Muscle layer of duodenum (tissue), 2 donors: ENCODE data around the gene CRYGN.

Experiments used
- H3K27ac ChIP-seq: one replicate; pipeline ENCODE4 v1.7.0; 2013; ENCODE audit warnings: mild to moderate bottlenecking, low read length
- H3K27me3 ChIP-seq: one replicate; pipeline ENCODE4 v1.7.0; 2013; ENCODE audit warnings: low read depth, mild to moderate bottlenecking, control low read depth, low read length
- H3K36me3 ChIP-seq, 2 donors: one replicate each; pipeline ENCODE4 v1.7.0; 2013; ENCODE audit warnings: low read length in 2 of 2, control low read depth in 1 of 2, mild to moderate bottlenecking in 1 of 2; ENCODE audit not compliant: insufficient read depth in 2 of 2, control insufficient read depth in 1 of 2
- H3K4me1 ChIP-seq, 2 donors: one replicate each; pipeline ENCODE4 v1.7.0; 2013; ENCODE audit warnings: low read length in 2 of 2, mild to moderate bottlenecking in 2 of 2, control low read depth in 1 of 2, moderate library complexity in 1 of 2; ENCODE audit not compliant: insufficient read depth in 2 of 2, control insufficient read depth in 1 of 2
- H3K4me3 ChIP-seq, 2 donors: one replicate each; pipeline ENCODE4 v1.7.0; 2013; ENCODE audit warnings: low read length in 2 of 2, low read depth in 1 of 2, mild to moderate bottlenecking in 1 of 2
- H3K9me3 ChIP-seq, 2 donors: one replicate each; pipeline ENCODE4 v1.7.0; 2013; ENCODE audit warnings: low read length in 2 of 2, control low read depth in 1 of 2, mild to moderate bottlenecking in 1 of 2; ENCODE audit not compliant: control insufficient read depth in 1 of 2
- donor health status: healthy.

CRYGN gene

GRCh38 chr7:151392002-151392401 lies 47.9 kb downstream of the CRYGN start:
- H3K27ac ChIP-seq: no peak overlapping the region
- no peaks in the 10 kb centered on the region for H3K9me3 ChIP-seq
- H3K4me1 ChIP-seq: no peaks in the 10 kb centered on the region
- no peak overlapping the region for H3K4me3 ChIP-seq
- H3K36me3 ChIP-seq: no peaks in the 10 kb centered on the region
- H3K27me3 ChIP-seq: no peaks in the 10 kb centered on the region

GRCh38 chr7:151391358-151391730 lies 48.6 kb downstream of the CRYGN start:
- H3K36me3 ChIP-seq: no peaks in the 10 kb centered on the region
- H3K27ac ChIP-seq: no peak overlapping the region
- no peaks in the 10 kb centered on the region for H3K9me3 ChIP-seq
- no peak overlapping the region for H3K4me3 ChIP-seq
- H3K27me3 ChIP-seq: no peaks in the 10 kb centered on the region
- H3K4me1 ChIP-seq: no peaks in the 10 kb centered on the region

- H3K36me3 ChIP-seq: no peaks in the 10 kb centered on the region
- H3K27ac ChIP-seq: no peak overlapping the region
- no peaks in the 10 kb centered on the region for H3K4me1 ChIP-seq
- H3K27me3 ChIP-seq: no peaks in the 10 kb centered on the region
- no peak overlapping the region for H3K4me3 ChIP-seq
- no peaks in the 10 kb centered on the region for H3K9me3 ChIP-seq
These were observed 49.2 kb downstream of the CRYGN start for GRCh38 chr7:151390598-151391357.

GRCh38 chr7:151389768-151390597 lies 50.0 kb downstream of the CRYGN start:
- Histone ChIP-seq H3K36me3 (no peaks in the 10 kb centered on the region), H3K4me3 (no peak overlapping the region), H3K9me3 (no peaks in the 10 kb centered on the region), H3K4me1 (no peaks in the 10 kb centered on the region), H3K27me3 (no peaks in the 10 kb centered on the region), H3K27ac (no peak overlapping the region)

GRCh38 chr7:151389096-151389767 lies 50.7 kb downstream of the CRYGN start:
- no peaks in the 10 kb centered on the region for H3K27me3 ChIP-seq
- no peaks in the 10 kb centered on the region for H3K4me1 ChIP-seq
- H3K9me3 ChIP-seq: no peaks in the 10 kb centered on the region
- no peak overlapping the region for H3K27ac ChIP-seq
- H3K36me3 ChIP-seq: no peaks in the 10 kb centered on the region
- H3K4me3 ChIP-seq: no peak overlapping the region

GRCh38 chr7:151388430-151388829 lies 51.5 kb downstream of the CRYGN start:
- no peaks in the 10 kb centered on the region for H3K9me3 ChIP-seq
- no peaks in the 10 kb centered on the region for H3K27me3 ChIP-seq
- H3K36me3 ChIP-seq: no peaks in the 10 kb centered on the region
- H3K27ac ChIP-seq: no peak overlapping the region
- no peak overlapping the region for H3K4me3 ChIP-seq
- H3K4me1 ChIP-seq: no peaks in the 10 kb centered on the region

- Histone ChIP-seq H3K27me3 (no peaks in the 10 kb centered on the region), H3K9me3 (no peaks in the 10 kb centered on the region), H3K36me3 (no peaks in the 10 kb centered on the region), H3K4me3 (no peak overlapping the region), H3K4me1 (no peaks in the 10 kb centered on the region), H3K27ac (no peak overlapping the region)
These were observed 52.0 kb downstream of the CRYGN start for GRCh38 chr7:151388007-151388297.

GRCh38 chr7:151387161-151388006 lies 52.6 kb downstream of the CRYGN start:
- H3K36me3 ChIP-seq: no peaks in the 10 kb centered on the region
- no peaks in the 10 kb centered on the region for H3K9me3 ChIP-seq
- no peak overlapping the region for H3K4me3 ChIP-seq
- H3K27ac ChIP-seq: no peak overlapping the region
- peaks cover 4% of the 10 kb centered on the region for H3K27me3 ChIP-seq
- H3K4me1 ChIP-seq: peaks cover 0 to 2% of the 10 kb centered on the region in 2 donors

- Histone ChIP-seq H3K27me3 (peaks cover 12% of the 10 kb centered on the region), H3K4me1 (peaks cover 0 to 10% of the 10 kb centered on the region in 2 donors), H3K27ac (no peak overlapping the region), H3K36me3 (no peaks in the 10 kb centered on the region), H3K4me3 (no peak overlapping the region), H3K9me3 (no peaks in the 10 kb centered on the region)
These were observed 53.4 kb downstream of the CRYGN start for GRCh38 chr7:151386301-151387160.

- no peaks in the 10 kb centered on the region for H3K36me3 ChIP-seq
- H3K4me1 ChIP-seq: peaks cover 0 to 15% of the 10 kb centered on the region in 2 donors
- peaks cover 12% of the 10 kb centered on the region for H3K27me3 ChIP-seq
- no peak overlapping the region for H3K4me3 ChIP-seq
- no peaks in the 10 kb centered on the region for H3K9me3 ChIP-seq
- no peak overlapping the region for H3K27ac ChIP-seq
These were observed 54.2 kb downstream of the CRYGN start for GRCh38 chr7:151385626-151386300.
